GM18858 (cell line): ENCODE measurements around the gene DTWD1.
"Not testable (repeated sequence)": the region's sequence is repeated elsewhere in the genome, so short reads cannot be mapped to it uniquely, and the experiment has no call there.

Experiments used
- ATAC-seq: cut with Tn5 transposase; IDR thresholded peaks from one replicate; pipeline ENCODE4 v1.9.1; 2021; ENCODE audit not compliant: unreplicated experiment

DTWD1 gene, protein sequence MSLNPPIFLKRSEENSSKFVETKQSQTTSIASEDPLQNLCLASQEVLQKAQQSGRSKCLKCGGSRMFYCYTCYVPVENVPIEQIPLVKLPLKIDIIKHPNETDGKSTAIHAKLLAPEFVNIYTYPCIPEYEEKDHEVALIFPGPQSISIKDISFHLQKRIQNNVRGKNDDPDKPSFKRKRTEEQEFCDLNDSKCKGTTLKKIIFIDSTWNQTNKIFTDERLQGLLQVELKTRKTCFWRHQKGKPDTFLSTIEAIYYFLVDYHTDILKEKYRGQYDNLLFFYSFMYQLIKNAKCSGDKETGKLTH

DNA sequence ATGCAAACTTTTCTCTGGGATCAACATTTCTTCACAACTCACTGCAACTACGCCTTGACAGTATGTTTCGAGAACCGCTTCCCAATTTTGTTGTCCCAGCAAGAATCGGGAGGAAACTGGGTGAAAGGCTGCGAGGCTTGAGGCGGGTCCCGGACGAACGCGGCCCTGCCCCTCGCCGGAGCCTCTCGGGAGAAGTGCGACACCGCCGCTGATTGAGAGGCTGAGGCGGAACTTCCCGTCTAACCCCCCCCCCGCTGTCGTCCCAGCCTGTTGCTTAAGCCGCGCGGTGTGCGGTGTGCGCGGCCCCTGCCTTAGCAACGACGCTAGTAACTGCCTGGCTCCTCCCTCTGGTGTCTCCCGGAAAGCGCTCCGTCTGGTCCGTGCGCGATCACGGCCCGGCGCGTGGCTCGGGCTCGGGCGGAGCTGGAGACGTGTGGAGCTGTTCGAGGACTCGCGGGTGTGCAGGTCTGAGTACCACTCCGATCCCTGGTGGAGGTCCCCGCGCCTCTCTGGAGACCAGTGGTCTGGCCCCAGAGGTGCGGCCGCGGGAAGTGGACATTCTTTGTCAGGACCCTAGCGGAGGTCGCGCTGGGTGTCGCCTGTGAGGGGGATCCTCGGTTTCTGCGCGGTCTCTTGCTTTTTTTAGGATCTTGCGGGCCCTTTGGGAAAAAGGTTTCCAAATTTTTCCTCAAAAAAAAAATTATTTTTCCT, at the start of gene DTWD1, which contains the start of gene FAM227B:
TSS of gene DTWD1 (plus strand) at position 391 of the 711 bp plus-strand sequence. CDS start 4,120 bp downstream, outside the sequence.
TSS of gene FAM227B (minus strand) at position 161 of the 711 bp plus-strand sequence. CDS start 5,647 bp downstream, outside the sequence.
- peak; percentile 97 for ATAC-seq

DNA sequence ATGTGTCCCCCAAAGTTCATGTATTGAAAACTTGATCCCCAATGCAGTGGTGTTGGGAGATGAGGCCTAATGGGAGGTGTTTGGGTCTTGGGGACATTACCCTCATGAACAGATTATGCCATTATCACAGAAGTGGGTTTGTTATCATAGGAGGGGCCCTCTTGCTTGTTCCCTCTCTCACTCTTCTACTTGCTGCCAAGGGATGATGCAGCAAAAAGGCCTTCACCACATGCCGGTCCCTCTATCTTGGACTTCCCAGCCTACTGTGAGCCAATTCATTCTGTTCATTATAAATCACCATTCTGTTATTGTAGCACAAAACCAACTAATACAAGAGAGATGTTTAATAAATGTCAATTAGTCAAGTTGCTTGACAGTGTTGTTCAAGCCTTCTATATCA, 47.4 kb upstream of the DTWD1 start:
- ATAC-seq: no peak

DNA sequence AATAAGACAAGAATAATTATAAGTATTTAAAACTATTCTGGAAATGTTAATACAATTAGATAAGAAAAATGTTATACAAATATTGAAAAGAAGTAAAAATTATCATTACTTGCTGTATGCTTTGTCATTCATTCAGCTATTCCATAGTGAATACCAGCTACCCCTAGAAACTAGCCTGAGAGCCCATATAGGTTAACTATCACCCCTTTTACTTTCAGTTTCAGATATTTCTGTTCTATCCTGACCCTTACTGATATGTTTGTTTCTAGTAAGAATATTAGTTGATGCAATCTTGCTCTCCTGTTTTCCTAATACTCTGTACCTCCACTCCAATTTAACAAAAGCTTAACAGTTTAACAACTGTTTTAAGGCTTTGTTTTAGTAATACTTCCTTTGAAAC, 31.8 kb upstream of the DTWD1 start:
- ATAC-seq: no peak

DNA sequence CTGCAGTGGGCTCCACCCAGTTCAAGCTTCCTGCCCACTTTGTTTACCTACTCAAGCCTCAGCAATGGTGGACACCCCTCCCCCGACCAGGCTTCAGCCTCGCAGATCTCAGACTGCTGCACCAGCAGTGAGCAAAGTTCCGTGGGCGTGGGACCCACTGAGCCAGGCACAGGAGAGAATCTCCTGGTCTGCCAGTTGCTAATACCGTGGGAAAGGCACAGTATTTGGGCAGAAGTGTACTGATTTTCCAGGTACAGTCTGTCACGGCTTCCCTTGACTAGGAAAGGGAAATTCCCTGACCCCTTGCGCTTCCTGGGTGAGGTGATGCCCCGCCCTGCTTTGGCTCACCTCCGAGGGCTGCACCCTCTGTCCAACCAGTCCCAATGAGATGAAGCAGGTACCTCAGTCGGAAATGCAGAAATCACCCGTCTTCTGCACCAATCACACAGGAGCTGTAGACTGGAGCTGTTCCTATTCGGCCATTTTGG, 28.0 kb upstream of the DTWD1 start:
- not testable (repeated sequence) for ATAC-seq

DNA sequence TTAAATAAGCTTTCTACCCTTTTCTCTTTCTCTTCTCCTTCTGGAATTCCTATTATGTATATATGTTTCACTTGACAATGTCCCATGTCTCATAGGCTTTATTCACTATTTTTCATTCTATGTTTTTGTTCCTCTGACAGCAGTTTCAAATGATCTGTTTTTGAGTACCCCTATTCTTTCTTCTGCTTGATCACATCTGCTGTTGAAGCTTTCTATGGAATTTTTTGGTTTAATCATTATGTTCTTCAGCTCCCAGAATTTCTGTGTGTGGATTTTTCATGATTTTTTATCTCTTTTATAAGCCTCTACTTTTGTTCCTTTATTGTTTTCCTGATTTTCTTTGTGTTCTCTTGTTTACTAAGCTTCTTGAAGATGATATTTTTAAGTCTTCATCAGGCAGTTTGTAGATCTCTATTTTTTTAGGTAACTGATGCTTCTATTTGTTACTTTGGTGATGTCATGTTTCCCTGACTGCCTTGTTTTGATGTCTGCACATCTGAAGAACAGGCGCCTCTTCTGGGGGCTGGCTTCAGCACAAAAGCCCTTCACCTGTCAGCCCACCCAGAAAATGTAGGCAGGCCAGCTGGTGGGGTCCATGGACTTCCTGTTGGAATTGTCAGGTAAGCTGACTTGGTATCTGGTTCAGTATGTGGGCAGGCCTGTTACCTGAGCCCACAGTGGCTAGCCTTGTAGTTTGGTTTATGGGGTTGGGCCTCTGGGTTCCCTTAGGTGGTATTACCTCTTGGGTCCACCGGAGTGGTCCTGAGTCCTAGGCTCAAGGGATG, 16.0 kb upstream of the DTWD1 start:
- no peak for ATAC-seq

DNA sequence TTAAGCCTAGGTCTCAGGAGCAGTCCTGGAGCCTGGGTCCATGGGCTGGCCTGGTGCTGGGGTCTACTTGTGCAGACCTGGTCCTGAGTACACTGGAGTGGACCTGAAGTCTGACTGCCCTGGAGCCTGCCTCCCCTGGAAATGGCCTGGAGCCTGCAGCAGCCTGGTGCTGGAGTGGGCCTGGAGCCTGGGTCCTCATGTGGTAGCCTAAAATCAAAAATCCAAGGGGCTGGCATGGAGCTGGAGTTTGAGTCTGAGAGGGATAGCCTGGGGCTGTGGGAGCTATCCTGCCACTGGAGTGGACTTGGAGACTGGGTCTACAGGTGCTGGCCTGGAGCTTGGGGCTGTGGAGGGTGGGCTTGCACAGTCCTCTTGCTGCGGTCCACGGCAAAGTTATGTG, 15.3 kb upstream of the DTWD1 start:
- ATAC-seq: no peak

DNA sequence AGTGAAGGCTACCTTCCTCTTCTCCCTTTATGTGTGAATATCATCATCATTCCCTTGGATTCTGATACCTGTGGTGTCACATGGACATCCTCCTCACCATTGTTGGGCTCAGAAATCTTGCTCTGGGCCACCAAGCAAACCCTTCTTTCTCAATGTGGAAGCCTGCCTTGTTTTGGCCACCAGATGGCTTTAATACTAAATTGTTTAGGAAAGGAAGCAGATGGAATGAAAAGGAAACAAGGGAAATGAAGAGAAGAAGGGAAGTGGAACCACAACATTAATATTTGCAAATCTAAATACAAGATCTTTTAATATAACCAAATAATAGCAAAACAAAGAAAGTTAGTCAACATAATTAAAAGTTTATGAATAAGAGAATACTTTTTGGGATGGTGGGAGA, 14.3 kb upstream of the DTWD1 start:
- no peak for ATAC-seq

DNA sequence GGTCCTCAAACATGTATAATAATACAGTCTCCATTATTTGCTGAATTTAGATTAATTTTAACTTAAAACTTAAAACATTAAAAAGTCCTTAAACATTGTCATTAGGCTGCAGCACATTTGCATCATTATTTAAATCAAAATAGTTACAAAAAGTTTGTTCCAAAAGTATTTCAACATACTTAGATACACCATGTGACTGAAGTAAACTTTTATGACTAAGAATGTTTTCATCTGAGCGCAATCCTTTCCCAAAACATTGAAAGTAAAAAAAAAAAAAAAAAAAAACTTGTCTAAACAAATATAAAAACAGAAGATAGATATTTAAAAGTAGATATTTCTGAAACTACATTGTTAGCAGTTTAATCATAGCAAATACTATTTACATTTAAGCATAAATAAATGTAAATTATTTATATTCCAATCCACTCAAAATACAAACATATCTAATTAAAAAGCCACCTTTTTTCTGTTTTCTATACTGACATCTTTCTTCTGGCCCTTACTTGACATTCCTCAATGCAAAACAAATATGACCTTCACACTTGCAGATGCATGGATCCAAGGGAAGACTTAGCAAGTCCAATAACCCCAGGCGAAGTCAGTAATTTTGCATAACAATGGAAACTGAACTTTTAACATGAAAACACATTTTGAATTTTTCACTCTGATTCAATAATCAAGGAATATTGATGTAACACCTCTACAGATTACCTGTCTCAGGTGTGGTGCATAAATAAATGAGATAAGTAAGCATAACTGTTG, 10.5 kb upstream of the DTWD1 start:
- ATAC-seq: no peak

DNA sequence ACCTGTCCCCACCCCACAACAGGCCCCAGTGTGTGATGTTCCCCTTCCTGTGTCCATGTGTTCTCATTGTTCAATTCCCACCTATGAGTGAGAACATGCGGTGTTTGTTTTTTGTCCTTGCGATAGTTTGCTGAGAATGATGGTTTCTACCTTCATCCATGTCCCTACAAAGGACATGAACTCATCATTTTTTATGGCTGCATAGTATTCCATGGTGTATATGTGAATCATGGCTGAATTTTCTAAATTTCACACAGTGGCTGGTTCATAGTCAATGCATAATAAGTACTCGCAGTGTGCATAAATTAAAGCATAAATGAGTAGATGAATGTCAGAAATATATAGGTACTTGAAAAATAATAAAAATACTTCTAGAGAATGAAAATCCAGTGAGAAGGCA, 8.6 kb upstream of the DTWD1 start:
- ATAC-seq: not testable (repeated sequence)

DNA sequence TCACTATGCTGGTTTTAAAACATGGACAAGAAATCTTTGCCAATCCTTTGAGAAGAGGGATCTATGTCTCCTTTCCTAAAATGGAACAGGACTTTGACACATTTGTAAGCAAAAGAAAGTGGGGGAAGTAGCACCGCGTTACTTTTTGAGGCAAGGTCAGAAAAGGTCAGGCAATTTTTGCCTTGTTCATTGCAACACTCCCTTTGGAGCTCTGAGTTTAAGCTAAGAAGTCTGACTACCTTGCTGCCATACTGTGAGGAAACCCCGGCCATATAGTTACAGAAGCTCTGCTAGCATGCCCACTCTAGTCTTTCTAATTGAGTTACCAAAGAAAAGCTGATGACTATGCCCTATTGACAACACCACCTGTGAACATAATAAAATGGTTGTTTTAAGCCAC, 1.6 kb upstream of the DTWD1 start:
- ATAC-seq: no peak

DNA sequence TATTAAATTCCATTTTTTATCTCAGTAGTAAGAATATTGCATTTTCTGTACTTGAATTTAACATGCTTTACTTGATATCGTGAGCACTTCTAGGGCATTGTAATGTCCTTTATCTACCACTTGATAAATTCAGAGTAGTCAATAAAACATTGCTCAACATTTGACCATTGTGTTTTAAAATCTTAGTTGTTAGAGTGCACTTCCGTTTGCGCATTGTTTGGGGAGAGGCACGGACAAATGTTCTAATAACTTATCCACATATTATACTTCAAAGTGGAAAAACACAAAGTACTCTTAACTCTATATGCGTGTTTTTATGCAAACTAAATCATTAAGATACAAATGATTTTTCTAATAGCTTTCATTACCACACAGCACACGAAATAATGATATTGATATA, 649 bp upstream of the DTWD1 start:
- no peak for ATAC-seq

DNA sequence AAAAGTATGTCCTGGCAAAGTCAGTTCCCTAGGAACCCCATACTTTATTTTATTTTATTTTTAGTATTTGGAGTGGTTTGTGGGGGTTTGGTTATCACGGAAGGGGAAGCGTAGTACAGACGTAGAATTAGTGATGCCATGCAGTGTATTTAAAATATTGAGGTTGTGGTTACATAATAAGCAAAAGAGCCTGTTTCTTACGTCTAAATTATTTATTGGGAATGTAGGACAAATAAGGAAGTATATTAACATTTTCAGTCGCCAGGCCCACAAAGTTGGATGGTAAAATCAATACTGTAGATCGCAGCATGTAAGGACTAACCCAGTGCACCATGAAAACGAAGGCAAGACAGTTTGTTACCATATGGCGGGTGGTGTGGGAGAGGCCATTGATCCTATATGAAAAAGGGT, 558 bp downstream of the DTWD1 start:
- ATAC-seq: no peak

DNA sequence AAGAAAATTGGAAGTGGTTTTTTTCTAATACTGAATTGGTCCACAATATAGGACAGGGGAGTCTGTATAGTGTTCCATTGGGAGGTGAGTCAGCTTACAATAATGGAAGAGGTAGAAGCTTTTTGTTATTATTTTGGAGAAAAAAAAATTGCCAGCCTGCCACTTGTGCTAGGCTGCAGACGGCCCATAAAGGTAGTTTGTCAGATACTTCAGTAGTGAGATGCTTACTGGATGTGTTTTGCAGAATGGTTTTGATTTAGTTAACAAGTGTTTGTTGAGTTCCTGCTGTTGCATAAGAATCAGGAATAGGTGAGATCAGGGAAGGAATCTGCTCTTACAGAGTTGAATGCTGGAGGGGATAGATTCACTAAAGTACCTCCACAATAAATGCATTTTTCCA, 1.0 kb downstream of the DTWD1 start:
- ATAC-seq: no peak

DNA sequence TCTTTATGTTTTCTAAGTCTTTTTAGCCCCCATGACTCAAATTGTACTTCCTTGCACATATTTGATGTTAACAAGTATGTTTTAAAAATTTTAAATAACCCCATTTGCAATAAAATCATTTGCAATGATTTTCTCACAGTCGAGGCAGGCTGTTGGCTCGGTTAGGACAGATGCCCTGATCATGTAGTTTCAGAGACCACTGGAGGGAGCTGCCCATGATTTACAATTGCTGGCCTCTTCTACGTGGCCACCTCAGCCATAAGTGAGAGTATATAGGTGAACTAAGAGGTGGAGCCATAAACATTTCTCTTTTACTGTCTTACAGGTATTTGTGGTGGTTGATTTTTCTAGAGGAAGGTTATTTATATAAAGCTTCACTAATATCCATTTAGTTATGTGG, 1.7 kb downstream of the DTWD1 start:
- ATAC-seq: no peak

DNA sequence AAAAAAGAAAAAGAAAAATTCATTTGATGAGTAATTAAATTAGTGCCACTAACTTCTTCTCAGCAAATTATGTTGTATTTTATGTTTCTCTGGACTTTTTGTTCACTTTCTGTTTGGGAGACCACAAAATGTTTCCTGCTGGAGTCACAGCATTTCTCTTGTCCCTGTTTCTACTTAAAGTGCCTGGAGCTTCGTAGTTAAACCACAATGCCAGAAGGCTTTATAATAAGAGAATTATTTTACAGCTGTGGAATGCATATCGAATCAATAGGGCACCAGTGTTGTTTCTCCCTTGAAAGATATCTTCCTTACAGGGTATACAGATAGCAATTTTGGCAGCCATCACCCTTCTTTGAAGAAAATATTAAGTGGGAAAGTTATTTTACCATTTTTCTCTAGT, 3.2 kb downstream of the DTWD1 start:
- ATAC-seq: no peak

DNA sequence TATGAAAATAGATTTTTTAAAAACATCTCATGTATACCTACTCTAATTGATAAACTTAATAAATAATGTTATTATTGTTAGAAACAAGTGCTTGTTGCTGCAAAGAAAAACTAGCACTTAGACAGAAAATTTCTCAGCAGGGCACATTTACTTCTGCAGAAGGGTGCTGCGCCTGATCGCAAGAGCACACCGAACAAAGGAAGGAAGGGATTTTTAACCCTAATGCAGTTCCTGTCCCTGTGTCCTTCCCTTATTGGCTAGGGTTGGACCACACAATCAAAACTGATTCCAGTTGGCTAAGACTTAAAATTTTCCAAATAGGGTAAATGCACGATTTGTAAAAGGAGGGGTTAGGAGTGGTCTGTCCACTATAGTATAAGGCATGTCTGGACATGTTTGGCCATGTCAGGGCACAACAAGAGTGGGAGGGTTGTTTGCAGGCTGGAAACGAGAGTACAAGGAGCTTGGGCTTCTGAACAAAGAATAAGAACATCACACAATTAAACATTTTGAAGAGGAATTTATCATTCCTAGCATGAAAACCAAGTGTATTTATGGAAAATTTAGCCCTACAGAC, 4.7 kb downstream of the DTWD1 start:
- ATAC-seq: no peak

DNA sequence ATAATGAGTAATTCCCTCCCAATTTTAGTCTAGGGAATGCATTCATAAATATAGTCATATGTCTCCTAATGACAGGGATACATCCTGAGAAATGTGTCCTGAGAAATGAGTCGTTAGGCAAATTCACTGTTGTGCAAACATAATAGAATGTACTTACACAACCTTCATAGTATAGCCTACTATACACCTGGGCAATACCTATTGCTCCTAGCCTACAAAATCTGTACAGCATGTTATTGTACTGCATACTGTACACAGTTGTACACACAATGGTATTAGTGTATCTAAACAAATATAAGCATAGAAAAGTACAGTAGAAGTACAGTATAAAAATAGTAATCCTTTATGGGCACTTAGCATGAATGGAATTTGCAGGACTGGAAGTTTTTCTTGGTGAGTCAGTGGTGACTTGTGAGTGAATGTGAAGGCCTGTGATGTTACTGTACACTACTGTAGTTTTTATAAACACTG, 6.6 kb downstream of the DTWD1 start:
- ATAC-seq: no peak

DNA sequence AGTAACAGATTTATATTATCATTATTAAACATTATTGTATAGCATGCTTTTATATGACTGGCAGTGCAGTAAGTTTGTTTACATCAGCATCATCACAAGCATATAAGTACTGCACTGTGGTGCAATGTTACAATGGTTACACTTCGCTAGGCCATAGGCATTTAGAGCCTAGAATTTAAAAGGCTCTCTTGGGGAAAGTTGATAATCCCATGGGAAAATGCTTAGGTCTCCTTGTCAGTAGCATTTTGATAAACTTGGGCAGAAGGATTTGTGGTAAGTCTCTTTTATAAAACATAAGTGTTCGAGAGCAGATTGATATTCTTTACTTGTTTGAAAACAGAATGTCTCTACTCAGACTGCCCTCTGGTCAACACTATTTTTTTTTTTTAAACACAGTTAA, 7.5 kb downstream of the DTWD1 start:
- no peak for ATAC-seq

DNA sequence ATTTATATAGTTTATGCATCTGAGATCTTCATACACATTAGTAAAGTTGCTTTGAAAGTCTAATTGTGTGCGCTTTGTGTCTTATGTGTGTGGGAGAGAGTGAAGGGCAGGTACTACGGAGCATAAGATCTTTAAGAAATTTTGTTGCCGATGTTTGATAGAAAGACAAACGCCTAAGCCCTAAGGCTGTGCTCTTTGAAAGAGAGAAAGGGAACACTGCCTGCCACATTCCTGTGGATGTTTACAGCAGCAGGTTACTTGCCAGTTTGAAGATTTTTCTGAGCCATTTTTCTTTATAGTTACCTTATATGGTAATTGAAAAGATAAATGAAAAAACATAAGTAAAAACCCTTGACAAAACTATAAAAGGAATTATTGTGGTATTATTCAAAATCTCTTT, 17.0 kb downstream of the DTWD1 start:
- ATAC-seq: no peak

DNA sequence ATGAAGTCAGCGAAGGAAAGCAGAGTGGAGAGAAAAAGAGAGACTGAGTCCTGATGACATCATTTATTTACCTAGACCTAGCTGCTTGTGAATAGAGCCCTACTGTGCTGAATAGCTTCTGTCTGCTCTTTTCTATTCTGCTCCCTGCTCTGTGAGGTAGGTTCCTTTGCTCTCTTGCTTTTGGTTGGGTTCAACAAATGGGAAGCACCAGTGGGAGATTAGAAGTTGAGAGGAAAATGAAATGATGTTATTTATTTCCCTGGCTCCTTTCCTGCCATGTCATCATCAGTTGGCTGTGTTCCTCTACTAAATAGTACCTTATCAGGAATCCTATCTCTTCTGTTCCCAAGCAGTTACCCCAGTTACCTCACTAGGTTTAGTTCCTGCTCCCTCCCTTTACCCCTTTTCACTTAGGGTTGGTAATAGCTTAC, 23.5 kb downstream of the DTWD1 start:
- ATAC-seq: no peak
